GM12864 (cell line): ENCODE results near the gene CASQ2.

Source experiments
- DNase-seq: peaks from one replicate; pipeline ENCODE4 v3.0.0-alpha.2; 2011; ENCODE audit warnings: low read depth
- H3K4me3 ChIP-seq: 2 replicates; pipeline ENCODE4 v1.5.1; 2011; ENCODE audit warnings: mild to moderate bottlenecking, low read depth, low read length, control low read depth
- TF ChIP-seq, protein P1 (sequence below): IDR thresholded peaks from 2 replicates; pipeline ENCODE4 v1.5.1; 2011; ENCODE audit warnings: low read depth, mild to moderate bottlenecking, moderate library complexity, low read length, control low read depth, inconsistent platforms; ENCODE audit errors: missing control alignments

Gene CASQ2

DNA sequence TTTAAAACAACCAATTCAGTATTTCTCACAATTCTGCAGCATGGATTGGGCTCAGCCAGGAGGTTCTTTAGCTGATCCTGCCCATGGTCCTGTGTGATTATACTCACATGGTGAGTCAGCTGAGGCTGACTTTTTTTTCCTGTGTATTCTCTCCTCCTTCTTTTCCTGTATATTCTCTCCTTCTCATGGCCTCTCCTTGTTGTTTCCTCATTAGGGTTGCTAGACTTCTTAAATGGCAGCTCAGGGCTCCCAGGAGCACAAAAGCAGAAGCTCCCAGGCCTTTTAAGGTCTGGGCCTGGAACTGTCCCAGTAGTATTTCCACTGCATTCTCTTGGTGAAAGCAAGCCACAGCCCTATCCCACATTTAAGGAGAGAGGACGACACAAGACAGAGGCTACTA, 99.9 kb downstream of the CASQ2 start:
- H3K4me3 ChIP-seq, result no peak overlapping the region
- DNase-seq, result no peak
- TF ChIP-seq, protein P1, sequence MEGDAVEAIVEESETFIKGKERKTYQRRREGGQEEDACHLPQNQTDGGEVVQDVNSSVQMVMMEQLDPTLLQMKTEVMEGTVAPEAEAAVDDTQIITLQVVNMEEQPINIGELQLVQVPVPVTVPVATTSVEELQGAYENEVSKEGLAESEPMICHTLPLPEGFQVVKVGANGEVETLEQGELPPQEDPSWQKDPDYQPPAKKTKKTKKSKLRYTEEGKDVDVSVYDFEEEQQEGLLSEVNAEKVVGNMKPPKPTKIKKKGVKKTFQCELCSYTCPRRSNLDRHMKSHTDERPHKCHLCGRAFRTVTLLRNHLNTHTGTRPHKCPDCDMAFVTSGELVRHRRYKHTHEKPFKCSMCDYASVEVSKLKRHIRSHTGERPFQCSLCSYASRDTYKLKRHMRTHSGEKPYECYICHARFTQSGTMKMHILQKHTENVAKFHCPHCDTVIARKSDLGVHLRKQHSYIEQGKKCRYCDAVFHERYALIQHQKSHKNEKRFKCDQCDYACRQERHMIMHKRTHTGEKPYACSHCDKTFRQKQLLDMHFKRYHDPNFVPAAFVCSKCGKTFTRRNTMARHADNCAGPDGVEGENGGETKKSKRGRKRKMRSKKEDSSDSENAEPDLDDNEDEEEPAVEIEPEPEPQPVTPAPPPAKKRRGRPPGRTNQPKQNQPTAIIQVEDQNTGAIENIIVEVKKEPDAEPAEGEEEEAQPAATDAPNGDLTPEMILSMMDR, result no peak

DNA sequence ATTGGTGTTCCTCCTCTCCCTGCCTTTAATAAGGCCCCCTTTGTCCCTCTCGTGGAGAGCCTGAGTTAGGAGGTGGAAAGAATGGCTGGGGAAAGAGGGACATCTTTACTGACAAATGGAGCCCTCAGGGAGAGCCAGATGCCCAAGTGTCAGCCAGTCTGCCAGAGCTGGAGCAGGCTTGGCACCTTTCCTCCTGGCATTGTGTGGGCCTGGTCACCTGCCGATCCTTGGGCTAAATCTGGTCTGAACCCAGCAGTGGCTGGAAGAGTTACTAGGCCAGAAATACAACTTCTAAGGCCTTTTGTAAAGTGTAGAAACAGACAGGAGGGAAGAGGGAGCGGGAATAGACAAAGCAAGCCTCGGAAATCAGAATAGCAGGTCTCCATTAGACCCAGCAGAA, 101.8 kb downstream of the CASQ2 start:
- no peak for DNase-seq
- TF ChIP-seq, protein P1, result no peak
- no peak overlapping the region for H3K4me3 ChIP-seq

DNA sequence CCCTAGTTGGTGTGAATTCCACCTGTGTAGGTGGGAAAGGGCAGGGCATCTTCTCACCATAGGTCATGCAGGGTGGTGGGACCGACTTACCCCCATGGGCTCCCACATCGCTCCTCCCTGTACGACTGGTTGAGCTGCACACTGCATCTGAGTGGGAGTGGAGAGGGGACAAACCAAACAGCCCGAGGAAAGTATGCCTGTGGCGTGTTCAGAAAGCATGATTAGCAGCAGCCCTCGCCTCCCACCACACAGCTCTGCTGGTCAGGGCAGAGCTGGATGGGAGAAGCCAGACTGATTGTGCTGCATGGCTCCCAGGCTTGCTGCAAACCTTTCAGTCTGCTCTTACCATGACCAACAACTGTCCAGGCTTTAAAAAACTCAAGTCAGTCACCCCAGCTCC, 102.3 kb downstream of the CASQ2 start:
- DNase-seq, result no peak

DNA sequence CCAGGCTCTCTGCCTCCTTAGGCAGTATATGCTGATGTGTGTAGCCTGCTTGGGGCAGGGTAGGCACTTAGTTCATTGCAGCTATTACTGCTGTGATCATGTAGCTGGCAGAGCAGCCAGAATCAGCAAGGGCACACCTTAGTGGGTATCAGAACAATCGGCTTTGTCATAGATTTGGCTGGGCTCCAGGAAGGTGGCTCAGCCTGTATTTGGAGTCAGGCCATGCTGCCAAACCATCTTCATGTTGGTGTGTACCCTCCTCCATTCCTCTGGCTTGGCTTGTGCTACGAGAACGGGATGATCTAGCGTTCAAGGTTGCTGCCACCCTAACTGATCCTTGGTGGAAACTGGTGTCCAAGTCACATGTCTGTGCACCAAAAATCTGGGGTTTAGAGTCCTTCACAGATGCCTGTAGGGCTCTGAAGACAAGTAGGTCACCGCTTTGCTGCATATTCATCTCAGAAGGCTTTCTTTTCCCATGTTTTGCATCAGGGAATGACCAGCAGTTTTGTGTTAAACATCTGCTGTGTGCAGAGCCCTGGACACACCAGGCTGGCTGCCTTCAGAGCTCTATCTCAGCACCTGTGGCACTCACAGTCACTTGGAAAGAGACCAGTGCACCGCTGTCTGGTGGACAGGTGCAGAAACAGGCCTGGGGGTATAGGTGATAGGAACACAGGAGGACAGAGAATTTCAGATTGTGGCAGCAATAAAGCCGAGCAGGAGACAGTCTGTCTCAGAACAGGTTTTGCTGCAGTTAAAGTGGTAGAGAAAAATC, 103.0 kb downstream of the CASQ2 start:
- no peak overlapping the region for H3K4me3 ChIP-seq
- TF ChIP-seq, protein P1, result no peak
- DNase-seq, result no peak

More for the DNA sequence above, 102.3 kb downstream of the CASQ2 start:
- no peak overlapping the region for H3K4me3 ChIP-seq
- TF ChIP-seq, protein P1, result no peak

DNA sequence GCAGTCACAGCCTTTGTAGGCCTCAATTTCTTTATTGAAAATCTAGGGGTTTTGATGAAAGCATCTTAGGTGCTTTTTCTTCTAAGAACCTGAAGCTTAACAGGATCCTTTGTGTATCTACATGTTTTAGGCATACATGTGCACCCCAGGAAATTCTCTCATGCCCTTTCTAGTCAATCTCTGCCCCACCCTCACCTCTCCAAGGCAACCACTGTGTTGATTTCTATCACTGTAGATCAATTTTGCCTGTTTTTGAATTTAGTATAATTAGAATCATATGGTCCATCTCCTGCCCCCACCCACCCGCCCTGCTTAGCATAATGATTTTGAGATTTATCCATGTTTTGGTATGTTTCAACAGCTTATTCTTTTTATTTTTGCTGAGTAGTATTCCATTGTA, 107.4 kb downstream of the CASQ2 start:
- TF ChIP-seq, protein P1, result no peak
- H3K4me3 ChIP-seq, result no peak overlapping the region
- DNase-seq, result no peak

DNA sequence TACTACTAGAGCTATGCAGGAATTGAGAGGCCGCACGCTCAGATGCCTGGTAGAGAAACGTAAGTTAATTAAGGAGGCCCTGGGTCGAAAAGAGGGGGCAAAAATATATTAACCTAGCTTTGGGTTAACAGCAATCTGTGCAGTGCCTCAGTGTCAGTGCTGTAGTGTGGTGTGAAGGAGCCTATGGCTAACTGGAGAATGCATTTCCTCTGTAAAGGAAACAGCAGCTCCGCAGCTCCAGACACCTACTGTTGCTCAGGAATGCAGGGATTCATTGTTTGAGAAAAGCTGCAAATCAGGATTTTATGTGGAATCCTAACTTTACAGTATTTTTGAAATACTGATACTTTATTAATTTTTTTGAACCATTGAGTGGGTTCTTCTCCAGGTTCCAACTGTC, 108.4 kb downstream of the CASQ2 start:
- TF ChIP-seq, protein P1, result no peak
- DNase-seq, result no peak
- no peak overlapping the region for H3K4me3 ChIP-seq

DNA sequence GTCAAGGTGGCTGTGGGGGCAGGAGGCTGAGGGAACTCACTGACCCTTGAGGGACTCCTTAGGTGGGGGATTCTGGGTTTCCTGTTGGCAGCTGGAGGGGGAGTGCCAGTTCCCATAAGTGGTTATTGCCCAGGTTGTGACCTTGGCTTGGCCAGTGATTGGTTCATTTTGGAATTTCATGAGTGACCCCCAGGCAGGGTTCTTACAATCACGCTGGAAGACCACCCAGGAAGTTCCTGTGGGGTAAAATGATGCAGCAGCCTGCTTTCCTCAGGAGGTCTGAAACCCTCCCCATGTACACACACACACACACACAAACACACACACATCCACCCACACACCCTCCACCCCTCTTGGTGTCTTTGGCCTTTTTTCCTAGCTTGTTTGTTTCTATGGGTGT, 109.9 kb downstream of the CASQ2 start:
- no peak for DNase-seq
- no peak overlapping the region for H3K4me3 ChIP-seq
- TF ChIP-seq, protein P1, result no peak
